Astrocyte (in vitro differentiated cells and primary cell): ENCODE measurements around the gene KLHL8. TPM values are rescaled to one million over a fixed set of nuclear protein-coding genes. Genes with fewer than 3 reads are reported as not detected.

ENCODE experiments used
- DNase-seq: peaks from one replicate; pipeline ENCODE4 v3.0.0-alpha.2; 2010; ENCODE audit warnings: low read depth
- FAIRE-seq: peaks from 2 replicates; lab custom pipeline; 2011; peaks lifted over from hg19 to GRCh38; lab: Jason Lieb, UNC
- H2AFZ ChIP-seq: 2 replicates; pipeline ENCODE4 v1.6.0; 2012; ENCODE audit warnings: low read depth, low read length, inconsistent platforms
- H3K27ac ChIP-seq: 2 replicates; pipeline ENCODE4 v1.5.1; 2011; ENCODE audit warnings: low read depth, low read length, inconsistent platforms
- H3K27me3 ChIP-seq: 2 replicates; pipeline ENCODE4 v1.6.0; 2011; ENCODE audit warnings: low read length, inconsistent platforms; ENCODE audit not compliant: insufficient read depth
- H3K36me3 ChIP-seq: 2 replicates; pipeline ENCODE4 v1.5.1; 2011; ENCODE audit warnings: low read length, inconsistent platforms; ENCODE audit not compliant: insufficient read depth
- H3K4me1 ChIP-seq: 2 replicates; pipeline ENCODE4 v1.5.1; 2011; ENCODE audit warnings: low read length, inconsistent platforms; ENCODE audit not compliant: insufficient read depth
- H3K4me2 ChIP-seq: 2 replicates; pipeline ENCODE4 v1.6.0; 2012; ENCODE audit warnings: low read length, inconsistent platforms
- H3K4me3 ChIP-seq: 2 replicates; pipeline ENCODE4 v1.5.1; 2011; ENCODE audit warnings: low read depth, mild to moderate bottlenecking, low read length, inconsistent platforms; ENCODE audit not compliant: insufficient read depth
- H3K79me2 ChIP-seq: 2 replicates; pipeline ENCODE4 v1.6.0; 2012; ENCODE audit warnings: mild to moderate bottlenecking, low read length, inconsistent platforms; ENCODE audit not compliant: insufficient read depth
- H3K9ac ChIP-seq: 2 replicates; pipeline ENCODE4 v1.6.0; 2012; ENCODE audit warnings: mild to moderate bottlenecking, low read length, inconsistent platforms
- H3K9me3 ChIP-seq: 2 replicates; pipeline ENCODE4 v1.5.1; 2012; ENCODE audit warnings: low read depth, mild to moderate bottlenecking, low read length, inconsistent platforms; ENCODE audit not compliant: insufficient read depth
- H4K20me1 ChIP-seq: 2 replicates; pipeline ENCODE4 v1.6.0; 2012; ENCODE audit warnings: low read length, inconsistent platforms; ENCODE audit not compliant: insufficient read depth
- H3K27ac Mint-ChIP-seq: one replicate; pipeline ENCODE4 v1.8.0; 2021; ENCODE audit warnings: mild to moderate bottlenecking, mixed read lengths; ENCODE audit not compliant: unreplicated experiment
- H3K27me3 Mint-ChIP-seq: one replicate; pipeline ENCODE4 v1.8.0; 2021; ENCODE audit warnings: low read depth, mixed read lengths; ENCODE audit not compliant: unreplicated experiment
- H3K36me3 Mint-ChIP-seq: one replicate; pipeline ENCODE4 v1.8.0; 2021; ENCODE audit warnings: low read depth, mixed read lengths; ENCODE audit not compliant: unreplicated experiment
- H3K4me1 Mint-ChIP-seq: one replicate; pipeline ENCODE4 v1.8.0; 2021; ENCODE audit warnings: low read depth, mixed read lengths; ENCODE audit not compliant: unreplicated experiment
- H3K4me3 Mint-ChIP-seq: one replicate; pipeline ENCODE4 v1.8.0; 2021; ENCODE audit warnings: mild to moderate bottlenecking, moderate library complexity, mixed read lengths; ENCODE audit not compliant: unreplicated experiment
- H3K9me3 Mint-ChIP-seq: one replicate; pipeline ENCODE4 v1.8.0; 2021; ENCODE audit warnings: mild to moderate bottlenecking, mixed read lengths; ENCODE audit not compliant: unreplicated experiment
- EZH2 ChIP-seq: IDR thresholded peaks from 2 replicates; pipeline ENCODE4 v1.6.1; 2012; ENCODE audit warnings: mild to moderate bottlenecking, low read length, inconsistent platforms; ENCODE audit not compliant: insufficient read depth
- total RNA-seq: library from RNA; stranded (reverse); gene quantifications from 2 replicates; pipeline ENCODE4 v1.2.1, GENCODE V29; 2021
- TF ChIP-seq, protein P1 (sequence below): IDR thresholded peaks from 2 replicates; pipeline ENCODE4 v1.5.1; 2011; ENCODE audit warnings: low read depth, mild to moderate bottlenecking, inconsistent platforms, low read length, moderate library complexity; ENCODE audit not compliant: insufficient read depth

The KLHL8 gene
- total RNA-seq, 1 donor from 2014 or later: 11.8 TPM

- Mint-ChIP-seq H3K9me3 (no peaks in the 10 kb centered on the region), H3K27me3 (no peaks in the 10 kb centered on the region), H3K27ac (peak overlapping the region; percentile 31), H3K4me1 (peaks cover 46% of the 10 kb centered on the region), H3K36me3 (peaks cover 32% of the 10 kb centered on the region), H3K4me3 (no peak overlapping the region)
- Histone ChIP-seq H4K20me1 (no peaks in the 10 kb centered on the region), H3K9ac (no peak overlapping the region), H3K9me3 (no peaks in the 10 kb centered on the region), H3K27ac (no peak overlapping the region), H3K79me2 (no peaks in the 10 kb centered on the region), H3K4me2 (no peak overlapping the region), H3K4me1 (peaks cover 10% of the 10 kb centered on the region), H2AFZ (no peak overlapping the region), H3K36me3 (no peaks in the 10 kb centered on the region), H3K27me3 (no peaks in the 10 kb centered on the region), H3K4me3 (no peak overlapping the region)
- DNase-seq: peak; percentile 39
- FAIRE-seq: no peak
- TF ChIP-seq, protein P1, sequence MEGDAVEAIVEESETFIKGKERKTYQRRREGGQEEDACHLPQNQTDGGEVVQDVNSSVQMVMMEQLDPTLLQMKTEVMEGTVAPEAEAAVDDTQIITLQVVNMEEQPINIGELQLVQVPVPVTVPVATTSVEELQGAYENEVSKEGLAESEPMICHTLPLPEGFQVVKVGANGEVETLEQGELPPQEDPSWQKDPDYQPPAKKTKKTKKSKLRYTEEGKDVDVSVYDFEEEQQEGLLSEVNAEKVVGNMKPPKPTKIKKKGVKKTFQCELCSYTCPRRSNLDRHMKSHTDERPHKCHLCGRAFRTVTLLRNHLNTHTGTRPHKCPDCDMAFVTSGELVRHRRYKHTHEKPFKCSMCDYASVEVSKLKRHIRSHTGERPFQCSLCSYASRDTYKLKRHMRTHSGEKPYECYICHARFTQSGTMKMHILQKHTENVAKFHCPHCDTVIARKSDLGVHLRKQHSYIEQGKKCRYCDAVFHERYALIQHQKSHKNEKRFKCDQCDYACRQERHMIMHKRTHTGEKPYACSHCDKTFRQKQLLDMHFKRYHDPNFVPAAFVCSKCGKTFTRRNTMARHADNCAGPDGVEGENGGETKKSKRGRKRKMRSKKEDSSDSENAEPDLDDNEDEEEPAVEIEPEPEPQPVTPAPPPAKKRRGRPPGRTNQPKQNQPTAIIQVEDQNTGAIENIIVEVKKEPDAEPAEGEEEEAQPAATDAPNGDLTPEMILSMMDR: no peak
- no peak for TF ChIP-seq EZH2
Observed at GRCh38 chr4:87116231-87116630, 104.2 kb downstream of the KLHL8 start.

DNA sequence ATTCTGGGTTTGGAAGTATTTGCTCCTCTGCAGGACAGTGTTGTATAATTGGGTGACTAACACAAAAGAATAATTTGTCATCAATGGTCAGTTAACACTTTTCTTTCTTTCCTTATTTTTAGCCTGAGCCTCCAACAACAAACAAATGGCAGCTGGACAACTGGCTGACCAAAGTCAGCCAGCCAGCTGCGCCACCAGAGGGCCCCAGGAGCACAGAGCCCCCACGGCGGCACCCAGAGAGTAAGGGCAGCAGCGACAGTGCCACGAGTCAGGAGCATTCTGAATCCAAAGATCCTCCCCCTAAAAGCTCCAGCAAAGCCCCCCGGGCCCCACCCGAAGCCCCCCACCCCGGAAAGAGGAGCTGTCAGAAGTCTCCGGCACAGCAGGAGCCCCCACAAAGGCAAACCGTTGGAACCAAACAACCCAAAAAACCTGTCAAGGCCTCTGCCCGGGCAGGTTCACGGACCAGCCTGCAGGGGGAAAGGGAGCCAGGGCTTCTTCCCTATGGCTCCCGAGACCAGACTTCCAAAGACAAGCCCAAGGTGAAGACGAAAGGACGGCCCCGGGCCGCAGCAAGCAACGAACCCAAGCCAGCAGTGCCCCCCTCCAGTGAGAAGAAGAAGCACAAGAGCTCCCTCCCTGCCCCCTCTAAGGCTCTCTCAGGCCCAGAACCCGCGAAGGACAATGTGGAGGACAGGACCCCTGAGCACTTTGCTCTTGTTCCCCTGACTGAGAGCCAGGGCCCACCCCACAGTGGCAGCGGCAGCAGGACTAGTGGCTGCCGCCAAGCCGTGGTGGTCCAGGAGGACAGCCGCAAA, 106.0 kb downstream of the KLHL8 start:
- Histone ChIP-seq H3K27ac (no peak overlapping the region), H3K36me3 (no peaks in the 10 kb centered on the region), H3K27me3 (no peaks in the 10 kb centered on the region), H2AFZ (no peak overlapping the region), H3K4me3 (no peak overlapping the region), H4K20me1 (no peaks in the 10 kb centered on the region), H3K4me2 (no peak overlapping the region), H3K9me3 (no peaks in the 10 kb centered on the region), H3K79me2 (no peaks in the 10 kb centered on the region), H3K4me1 (peaks cover 5% of the 10 kb centered on the region), H3K9ac (no peak overlapping the region)
- no peak for DNase-seq
- TF ChIP-seq, protein P1: no peak
- TF ChIP-seq EZH2: no peak
- FAIRE-seq: no peak
- no peaks in the 10 kb centered on the region for H3K27me3 Mint-ChIP-seq
- no peak overlapping the region for H3K4me3 Mint-ChIP-seq
- H3K36me3 Mint-ChIP-seq: peaks cover 26% of the 10 kb centered on the region
- H3K4me1 Mint-ChIP-seq: peaks cover 32% of the 10 kb centered on the region
- H3K27ac Mint-ChIP-seq: no peak overlapping the region
- no peaks in the 10 kb centered on the region for H3K9me3 Mint-ChIP-seq

DNA sequence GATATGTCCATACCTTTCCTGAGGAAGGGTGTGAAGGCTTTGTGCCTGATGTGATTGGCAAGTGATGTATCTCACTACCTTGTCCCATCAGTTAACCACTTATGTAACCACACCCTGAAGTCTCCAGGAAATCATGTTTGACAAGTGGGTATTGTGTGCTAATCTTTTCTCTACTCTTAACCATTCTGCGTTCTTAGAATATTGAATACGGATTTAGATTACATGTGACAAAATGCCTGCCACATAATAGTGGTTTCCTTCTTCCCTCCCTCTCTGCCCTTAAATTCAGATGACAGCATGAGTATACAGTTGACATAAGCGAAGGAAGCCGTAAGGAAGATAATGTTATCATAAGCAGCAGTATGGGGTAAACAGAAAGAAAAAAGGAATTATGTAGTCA, 108.4 kb downstream of the KLHL8 start:
- no peaks in the 10 kb centered on the region for H4K20me1 ChIP-seq
- H3K4me1 ChIP-seq: peaks cover 18% of the 10 kb centered on the region
- H3K27ac Mint-ChIP-seq: no peak overlapping the region
- H3K36me3 Mint-ChIP-seq: peaks cover 23% of the 10 kb centered on the region
- no peaks in the 10 kb centered on the region for H3K9me3 ChIP-seq
- H3K27me3 ChIP-seq: no peaks in the 10 kb centered on the region
- DNase-seq (no peak), FAIRE-seq (no peak)
- no peaks in the 10 kb centered on the region for H3K9me3 Mint-ChIP-seq
- H3K27ac ChIP-seq: no peak overlapping the region
- TF ChIP-seq, protein P1: no peak
- no peak for TF ChIP-seq EZH2
- H3K9ac ChIP-seq: no peak overlapping the region
- H3K4me3 Mint-ChIP-seq: no peak overlapping the region
- H3K79me2 ChIP-seq: no peaks in the 10 kb centered on the region
- H3K27me3 Mint-ChIP-seq: no peaks in the 10 kb centered on the region
- H3K36me3 ChIP-seq: no peaks in the 10 kb centered on the region
- H3K4me1 Mint-ChIP-seq: peaks cover 36% of the 10 kb centered on the region
- H3K4me3 ChIP-seq: no peak overlapping the region
- H2AFZ ChIP-seq: no peak overlapping the region
- no peak overlapping the region for H3K4me2 ChIP-seq
